ENCODE measurements around the gene MED14. TPM values are rescaled to one million over a fixed set of nuclear protein-coding genes. Genes with fewer than 3 reads are reported as not detected.

The MED14 gene
- total and polyA plus RNA-seq, 8 donors, result 5.5 to 107 (median 49.4) TPM

- H3K27ac ChIP-seq, result no peak overlapping the region
- no peak for DNase-seq
- H3K9me3 ChIP-seq, result no peaks in the 10 kb centered on the region
- H3K4me3 ChIP-seq, result no peak overlapping the region
- WGBS, 5 donors, result 56 to 93% (median 86%) methylated on average over 1 of the region's 1 CpG
- peaks cover 0 to 5% (median 2%) of the 10 kb centered on the region in 4 donors for H3K4me1 ChIP-seq
- intact Hi-C loops (cut with DNase I; ENCODE audit: low total_unique reads), result loop anchor here (10.0 kb wide), 1 partner anchor 142 kb away; no protein-coding TSS in a partner anchor
- H3K36me3 ChIP-seq, result peaks cover 0 to 33% (median 28%) of the 10 kb centered on the region in 4 donors
- H3K27me3 ChIP-seq, result peaks cover 0 to 5% (median 0%) of the 10 kb centered on the region in 3 donors
- TF ChIP-seq POLR2AphosphoS5 (IDR thresholded peaks at IDR 0.05) (no peak), EP300 (IDR thresholded peaks at IDR 0.05) (no peak), POLR2A (IDR thresholded peaks at IDR 0.05) (no peak), CTCF (IDR thresholded peaks at IDR 0.05) (no peak)
Measured at GRCh38 chrX:40652664-40653063, 82.7 kb downstream of the MED14 start.

GRCh38 chrX:40651620-40652223, 83.6 kb downstream of the MED14 start:
- H3K4me1 ChIP-seq, result peaks cover 0 to 13% (median 2%) of the 10 kb centered on the region in 4 donors
- H3K36me3 ChIP-seq, result peaks cover 0 to 23% (median 19%) of the 10 kb centered on the region in 4 donors
- DNase-seq, result peak; percentile 77 to 89
- intact Hi-C loops (cut with DNase I; ENCODE audit: low total_unique reads), result loop anchor here (10.0 kb wide), 1 partner anchor 143 kb away; no protein-coding TSS in a partner anchor
- 0 to 3% (median 1%) methylated on average over 3 of the region's 3 CpGs for WGBS, 5 donors
- H3K9me3 ChIP-seq, result no peaks in the 10 kb centered on the region
- TF ChIP-seq POLR2AphosphoS5 (IDR thresholded peaks at IDR 0.05), result peak in 1 of 3 donors; percentile 4
- TF ChIP-seq CTCF (IDR thresholded peaks at IDR 0.05), result peak in 5 of 7 experiments; percentile 34 to 87 (median 66)
- no peak for TF ChIP-seq POLR2A (IDR thresholded peaks at IDR 0.05)
- TF ChIP-seq EP300 (IDR thresholded peaks at IDR 0.05), result no peak
- H3K27ac ChIP-seq, result no peak overlapping the region
- H3K4me3 ChIP-seq, result no peak overlapping the region
- H3K27me3 ChIP-seq, result peaks cover 0 to under 1% (median 0%) of the 10 kb centered on the region in 3 donors

GRCh38 chrX:40647307-40648197, 87.8 kb downstream of the MED14 start, which contains the start of gene CXorf38:
CXorf38 (minus strand) TSS chrX:40647561; CDS start chrX:40647520, 41 bp downstream.
- intact Hi-C loops (cut with DNase I; ENCODE audit: low total_unique reads), result no loop called here
- Histone ChIP-seq H3K4me1 (peaks cover 4 to 49% (median 29%) of the 10 kb centered on the region in 4 donors), H3K4me3 (peak within 1 kb of the TSS; percentile 80 to 94 (median 84)), H3K9me3 (no peaks in the 10 kb centered on the region), H3K27ac (peak within 1 kb of the TSS; percentile 87 to 94 (median 90)), H3K27me3 (peaks cover 0 to 4% (median 0%) of the 10 kb centered on the region in 3 donors), H3K36me3 (peaks cover 0 to 3% (median 0%) of the 10 kb centered on the region in 4 donors)
- DNase-seq, result peak; percentile 94 to 97
- TF ChIP-seq CTCF (IDR thresholded peaks at IDR 0.05), result no peak
- TF ChIP-seq EP300 (IDR thresholded peaks at IDR 0.05), result no peak
- TF ChIP-seq POLR2AphosphoS5 (IDR thresholded peaks at IDR 0.05), result peak; percentile 42 to 79 (median 75)
- WGBS, 5 donors, result 0 to 5% (median 3%) methylated on average over 17 to 66 of the region's 66 CpGs
